Fibroblast of lung (primary cell): ENCODE data around the gene ZNF23.

ENCODE experiments used
- EZH2 ChIP-seq: IDR thresholded peaks from 2 replicates; pipeline ENCODE4 v1.5.1; 2012; ENCODE audit warnings: low read length, control low read depth, mild to moderate bottlenecking; ENCODE audit errors: missing control alignments
- TF ChIP-seq, protein P1 (sequence below), 2 donors: IDR thresholded peaks in 1 of 2; conservative IDR thresholded peaks in 1 of 2; 1 replicate in 1 of 2; 2 replicates in 1 of 2; pipeline ENCODE4 v1.5.1; 2011 to 2012; ENCODE audit warnings: low read length in 2 of 2, control low read depth in 1 of 2, inconsistent platforms in 1 of 2, low read depth in 1 of 2, mild to moderate bottlenecking in 1 of 2

DNA sequence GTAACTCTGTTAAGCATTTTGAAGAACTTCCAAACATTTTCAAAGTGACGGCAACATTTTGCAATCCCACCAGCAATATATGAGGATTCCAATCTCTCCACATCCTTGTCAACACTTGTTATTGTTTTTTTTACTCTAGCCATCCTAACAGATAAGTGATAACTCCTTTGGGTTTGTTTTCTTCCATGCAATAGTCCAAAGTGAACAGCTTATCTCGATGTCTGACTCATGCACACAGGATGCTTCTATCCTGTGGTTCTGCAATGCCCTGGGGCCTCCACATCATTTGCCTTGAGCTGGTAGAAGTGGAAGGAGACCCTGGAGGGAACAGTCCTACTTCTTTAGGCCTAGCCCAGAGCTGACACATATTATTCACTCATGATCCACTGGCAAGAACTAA lies 33.2 kb downstream of the ZNF23 start:
- TF ChIP-seq, protein P1, sequence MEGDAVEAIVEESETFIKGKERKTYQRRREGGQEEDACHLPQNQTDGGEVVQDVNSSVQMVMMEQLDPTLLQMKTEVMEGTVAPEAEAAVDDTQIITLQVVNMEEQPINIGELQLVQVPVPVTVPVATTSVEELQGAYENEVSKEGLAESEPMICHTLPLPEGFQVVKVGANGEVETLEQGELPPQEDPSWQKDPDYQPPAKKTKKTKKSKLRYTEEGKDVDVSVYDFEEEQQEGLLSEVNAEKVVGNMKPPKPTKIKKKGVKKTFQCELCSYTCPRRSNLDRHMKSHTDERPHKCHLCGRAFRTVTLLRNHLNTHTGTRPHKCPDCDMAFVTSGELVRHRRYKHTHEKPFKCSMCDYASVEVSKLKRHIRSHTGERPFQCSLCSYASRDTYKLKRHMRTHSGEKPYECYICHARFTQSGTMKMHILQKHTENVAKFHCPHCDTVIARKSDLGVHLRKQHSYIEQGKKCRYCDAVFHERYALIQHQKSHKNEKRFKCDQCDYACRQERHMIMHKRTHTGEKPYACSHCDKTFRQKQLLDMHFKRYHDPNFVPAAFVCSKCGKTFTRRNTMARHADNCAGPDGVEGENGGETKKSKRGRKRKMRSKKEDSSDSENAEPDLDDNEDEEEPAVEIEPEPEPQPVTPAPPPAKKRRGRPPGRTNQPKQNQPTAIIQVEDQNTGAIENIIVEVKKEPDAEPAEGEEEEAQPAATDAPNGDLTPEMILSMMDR (conservative IDR thresholded peaks at IDR 0.05 in 1 of 2, IDR thresholded peaks at IDR 0.05 in 1 of 2; ENCODE audit: low read depth in 1 of 2, low read length in 2 of 2), result no peak
- no peak for TF ChIP-seq EZH2
